Activated T-cell treated with anti-CD3 and anti-CD28 coated beads for 48 hours (primary cell): ENCODE results near the gene KRTAP4-11.
"Not testable (repeated sequence)": the region's sequence is repeated elsewhere in the genome, so short reads cannot be mapped to it uniquely, and the experiment has no call there.

Experiments
- DNase-seq: peaks from one replicate; pipeline ENCODE4 v3.0.0-alpha.2; 2020; ENCODE audit warnings: low read depth

The KRTAP4-11 gene

DNA sequence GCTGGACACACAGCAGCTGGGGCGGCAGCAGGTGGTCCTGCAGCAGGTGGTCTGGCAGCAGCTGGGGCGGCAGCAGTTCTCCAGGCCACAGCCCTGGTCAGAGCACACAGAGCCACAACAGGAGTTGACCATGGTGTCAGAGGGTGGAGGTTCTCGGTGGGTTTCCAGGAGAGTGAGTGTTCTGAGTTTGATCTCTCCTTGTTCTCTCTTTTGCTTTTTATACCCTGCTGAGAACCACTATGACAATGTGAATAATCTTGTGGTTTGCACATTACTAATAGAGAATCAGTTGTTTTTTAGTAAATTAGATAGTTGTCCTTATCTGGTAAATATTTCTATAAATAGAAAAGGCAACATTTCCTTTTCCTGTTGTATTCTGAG lies 5.8 kb upstream of the KRTAP4-11 start, which contains the start of gene KRTAP4-12:
Gene KRTAP4-12 (minus strand): TSS at position 192 of the 381 bp plus-strand sequence. CDS start 60 bp downstream, at position 132.
- not testable (repeated sequence) for DNase-seq

DNA sequence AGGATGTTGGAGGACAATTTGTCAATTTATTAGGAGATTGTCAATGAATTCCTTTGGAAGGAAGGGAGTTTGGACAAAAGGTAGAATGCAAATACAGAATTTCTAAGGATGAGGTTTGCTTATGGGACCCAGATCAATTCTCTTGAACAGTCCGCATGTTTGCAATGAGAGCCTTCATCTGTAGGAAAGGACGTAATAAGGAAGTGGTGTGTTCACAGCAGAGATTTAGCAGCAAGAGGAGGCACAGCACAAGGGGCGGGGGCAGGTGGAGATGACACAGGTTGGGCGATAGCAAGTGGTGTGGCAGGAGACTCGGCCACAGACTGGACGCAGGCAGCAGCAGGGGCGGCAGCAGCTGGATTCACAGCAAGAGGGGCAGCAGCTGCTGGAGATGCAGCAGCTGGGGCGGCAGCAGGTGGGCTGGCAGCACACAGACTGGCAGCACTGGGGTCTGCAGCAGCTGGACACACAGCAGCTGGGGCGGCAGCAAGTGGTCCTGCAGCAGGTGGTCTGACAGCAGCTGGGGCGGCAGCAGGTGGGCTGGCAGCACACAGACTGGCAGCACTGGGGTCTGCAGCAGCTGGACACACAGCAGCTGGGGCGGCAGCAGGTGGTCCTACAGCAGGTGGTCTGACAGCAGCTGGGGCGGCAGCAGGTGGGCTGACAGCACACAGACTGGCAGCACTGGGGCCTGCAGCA lies 5.3 kb upstream of the KRTAP4-11 start:
- not testable (repeated sequence) for DNase-seq

DNA sequence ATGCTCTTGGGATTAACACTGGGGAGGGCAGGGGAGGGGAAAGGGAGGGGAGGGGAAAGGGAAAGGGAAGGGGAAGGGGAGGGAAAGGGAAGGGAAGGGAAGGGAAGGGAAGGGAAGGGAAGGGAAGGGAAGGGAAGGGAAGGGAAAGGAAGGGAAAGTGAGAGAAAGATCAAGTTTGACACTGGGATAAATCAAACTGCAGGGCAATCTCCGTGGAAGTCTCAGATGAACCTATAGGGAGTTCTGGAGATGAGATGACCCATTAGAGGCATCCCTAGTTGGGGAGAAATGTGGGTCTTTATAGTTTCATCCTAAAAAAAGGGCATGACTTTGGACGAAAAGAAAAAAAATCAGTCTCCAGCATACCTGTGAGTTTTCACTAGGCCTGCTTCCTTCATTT lies 3.6 kb upstream of the KRTAP4-11 start:
- DNase-seq: no peak

DNA sequence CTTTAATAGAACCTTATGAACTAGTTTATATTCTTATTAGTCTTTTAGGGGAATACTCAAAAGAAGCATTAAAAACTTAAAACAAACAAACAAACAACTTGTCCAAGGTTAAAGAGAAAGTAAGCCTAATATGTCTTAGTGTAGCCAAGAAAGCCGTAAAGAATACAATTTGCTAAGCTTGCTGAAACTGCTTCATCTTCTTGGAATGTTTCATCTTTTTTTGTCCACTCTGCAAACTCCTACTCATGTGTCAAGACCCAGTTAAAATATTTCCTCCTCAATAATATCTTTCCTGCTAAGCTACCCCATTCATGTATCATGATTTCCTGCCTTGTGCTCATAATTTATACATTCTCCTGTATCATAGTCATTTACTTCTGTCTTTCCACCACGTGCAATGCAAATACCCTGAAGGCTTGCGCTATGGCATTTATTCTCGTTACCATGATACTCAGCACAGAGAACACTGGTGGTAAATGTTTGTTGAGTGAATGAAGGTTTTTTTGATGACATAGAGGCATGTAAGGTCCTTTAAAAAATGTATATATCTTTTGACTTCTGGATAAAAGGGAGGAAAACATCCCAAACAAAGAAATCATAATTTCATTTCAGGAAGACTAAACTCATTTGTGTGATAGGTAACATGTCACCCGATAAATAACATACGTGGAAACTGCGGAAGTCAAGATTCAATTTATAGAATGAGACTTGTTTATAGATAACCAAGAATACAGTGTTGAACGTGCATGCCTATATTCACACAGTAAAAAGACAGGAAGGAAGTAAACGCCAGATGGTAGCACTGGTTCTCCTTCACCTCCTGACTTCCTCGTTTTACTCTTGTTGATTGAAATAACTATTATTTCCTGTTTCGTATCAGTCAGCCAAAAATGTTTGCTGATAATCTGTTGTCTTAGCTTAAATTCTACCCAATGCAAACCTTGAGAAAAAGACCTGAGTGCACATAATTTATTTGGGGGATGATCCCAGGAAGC lies 1.8 kb upstream of the KRTAP4-11 start:
- DNase-seq: not testable (repeated sequence)

DNA sequence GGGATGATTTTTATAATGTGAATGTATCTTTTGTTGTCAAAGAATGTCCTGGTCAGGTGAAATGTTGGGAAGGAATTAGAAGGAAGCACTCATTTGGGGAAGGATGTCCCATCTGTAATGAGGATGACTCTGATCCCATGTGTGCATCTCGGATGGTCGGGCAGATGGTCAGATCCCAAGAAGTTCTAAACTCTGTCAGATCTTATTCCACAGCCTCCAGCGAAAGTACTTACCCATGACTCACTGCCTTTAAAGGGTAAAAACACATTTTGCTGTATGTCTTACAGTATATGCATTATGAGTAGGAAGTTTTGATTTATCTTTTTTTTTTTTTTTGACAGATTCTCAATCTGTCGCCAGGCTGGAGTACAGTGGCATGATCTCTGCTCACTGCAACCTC lies 548 bp upstream of the KRTAP4-11 start:
- no peak for DNase-seq

DNA sequence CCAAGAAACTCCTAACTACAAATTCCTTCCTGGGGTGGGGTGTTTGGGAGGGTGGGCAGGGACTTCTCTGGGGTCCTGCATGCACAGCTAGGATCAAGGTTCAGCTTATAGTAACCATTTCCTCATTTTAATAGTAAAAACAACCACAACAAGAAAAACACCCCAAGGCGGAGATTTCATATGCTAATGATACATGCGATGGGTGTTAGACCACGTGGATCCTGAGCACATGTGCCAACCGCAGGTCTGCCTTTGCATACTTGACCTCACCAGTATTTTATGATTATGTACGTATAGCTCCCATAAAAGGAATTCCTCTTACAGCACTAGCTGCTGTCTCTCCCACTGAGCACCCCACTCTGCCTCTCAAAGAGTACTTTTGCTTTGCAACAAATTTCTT lies 1.9 kb downstream of the KRTAP4-11 start:
- no peak for DNase-seq

DNA sequence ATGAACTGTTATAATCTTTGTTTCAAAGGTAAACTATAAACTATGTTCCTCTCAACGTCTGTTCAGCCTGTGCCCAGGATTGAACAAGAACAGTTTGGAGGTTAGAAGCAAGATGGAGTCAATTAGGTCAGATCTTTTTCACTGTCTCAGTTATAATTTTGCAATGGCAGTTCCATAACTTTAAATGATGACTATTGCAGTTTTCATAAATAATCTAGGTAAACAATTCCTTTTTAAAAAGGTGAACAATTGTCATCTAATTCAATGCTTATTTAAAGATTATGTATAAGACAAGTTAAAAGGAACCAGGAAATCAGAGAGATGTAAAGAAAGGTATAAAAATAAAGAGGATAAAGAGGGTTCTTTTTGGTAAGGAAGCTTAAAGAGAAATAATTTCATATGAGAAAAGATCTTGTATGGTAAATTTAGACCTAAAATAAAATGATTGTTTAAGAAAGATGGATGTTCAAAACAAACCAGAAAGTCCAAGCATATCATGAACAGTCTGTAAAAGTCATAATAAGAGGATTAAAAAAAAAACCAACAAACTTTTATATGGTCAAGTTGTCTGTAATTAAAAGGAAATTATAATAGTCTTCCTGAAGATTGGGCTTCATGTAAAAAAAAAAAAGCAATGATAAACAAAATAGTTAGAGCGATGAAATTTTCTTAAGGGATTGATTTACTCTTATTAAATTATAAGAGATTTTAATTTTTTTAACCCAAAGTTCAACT lies 6.9 kb downstream of the KRTAP4-11 start:
- no peak for DNase-seq

DNA sequence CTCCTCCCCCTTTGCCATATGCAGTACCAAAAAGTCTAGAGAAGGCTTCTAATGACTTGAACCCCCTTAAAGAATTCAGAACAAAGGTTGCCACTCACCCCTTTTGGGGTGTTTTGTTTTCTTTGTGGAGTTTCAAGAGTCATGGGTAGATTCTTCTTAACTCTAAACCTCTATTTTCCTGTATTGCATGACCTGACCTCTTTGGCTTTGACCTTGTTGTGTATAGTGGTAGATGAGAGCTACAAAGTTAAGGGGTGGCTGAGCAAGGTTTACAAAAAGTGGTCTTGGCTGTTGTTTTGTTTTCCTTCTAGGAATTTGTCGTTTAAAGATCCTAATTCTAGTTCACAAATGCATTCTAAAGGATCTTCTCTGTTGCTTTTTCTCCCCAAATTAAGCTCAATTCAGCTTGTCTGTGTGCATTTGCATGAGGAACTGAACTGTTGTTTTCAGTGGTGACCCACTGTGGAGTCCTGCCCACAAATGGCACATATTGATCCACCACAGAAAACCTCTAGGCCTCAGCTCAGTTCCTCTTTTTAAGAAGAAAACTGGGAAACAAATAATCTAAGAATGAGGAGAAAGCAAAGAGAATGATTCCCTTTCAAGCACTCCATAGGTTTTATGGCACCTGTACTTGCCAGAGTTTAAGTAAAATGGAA lies 9.3 kb downstream of the KRTAP4-11 start:
- not testable (repeated sequence) for DNase-seq

DNA sequence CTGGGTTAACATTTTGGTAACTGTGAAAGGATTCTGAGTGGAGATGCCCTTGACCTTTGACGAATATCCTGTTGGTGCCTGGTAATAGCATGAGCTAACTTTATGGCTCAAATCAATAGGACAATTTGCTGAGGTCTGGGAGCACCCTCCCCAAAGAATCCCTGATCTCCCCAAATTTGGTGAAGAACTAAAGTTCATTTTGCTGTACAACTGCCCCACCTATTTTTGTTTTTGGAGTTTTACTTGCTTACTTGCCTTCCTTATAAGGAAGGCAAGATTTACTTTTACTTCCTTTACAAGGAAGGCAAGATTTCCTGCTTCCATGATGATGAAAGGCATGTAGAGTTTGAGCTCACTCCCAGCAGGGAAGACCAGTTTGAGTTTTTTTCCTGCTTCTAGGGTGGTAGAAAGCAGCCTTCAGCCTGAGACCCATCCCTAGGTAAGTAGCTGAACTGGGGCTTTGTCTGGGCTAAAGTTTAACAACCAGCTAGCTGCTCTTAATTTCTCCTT lies 10.2 kb downstream of the KRTAP4-11 start:
- DNase-seq: no peak

DNA sequence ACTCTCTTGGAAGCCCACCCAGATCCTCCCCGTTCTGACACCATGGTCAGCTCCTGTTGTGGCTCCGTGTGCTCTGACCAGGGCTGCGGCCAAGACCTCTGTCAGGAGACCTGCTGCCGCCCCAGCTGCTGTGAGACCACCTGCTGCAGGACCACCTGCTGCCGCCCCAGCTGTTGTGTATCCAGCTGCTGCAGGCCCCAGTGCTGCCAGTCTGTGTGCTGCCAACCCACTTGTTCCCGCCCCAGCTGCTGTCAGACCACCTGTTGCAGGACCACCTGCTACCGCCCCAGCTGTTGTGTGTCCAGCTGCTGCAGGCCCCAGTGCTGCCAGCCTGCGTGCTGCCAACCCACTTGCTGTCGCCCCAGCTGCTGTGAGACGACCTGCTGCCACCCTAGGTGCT lies 12.8 kb downstream of the KRTAP4-11 start, which contains the start of gene KRTAP4-9:
Gene KRTAP4-9 (plus strand): TSS at position 43 of the 400 bp plus-strand sequence. CDS start 0 bp downstream, at position 43.
- DNase-seq: not testable (repeated sequence)

DNA sequence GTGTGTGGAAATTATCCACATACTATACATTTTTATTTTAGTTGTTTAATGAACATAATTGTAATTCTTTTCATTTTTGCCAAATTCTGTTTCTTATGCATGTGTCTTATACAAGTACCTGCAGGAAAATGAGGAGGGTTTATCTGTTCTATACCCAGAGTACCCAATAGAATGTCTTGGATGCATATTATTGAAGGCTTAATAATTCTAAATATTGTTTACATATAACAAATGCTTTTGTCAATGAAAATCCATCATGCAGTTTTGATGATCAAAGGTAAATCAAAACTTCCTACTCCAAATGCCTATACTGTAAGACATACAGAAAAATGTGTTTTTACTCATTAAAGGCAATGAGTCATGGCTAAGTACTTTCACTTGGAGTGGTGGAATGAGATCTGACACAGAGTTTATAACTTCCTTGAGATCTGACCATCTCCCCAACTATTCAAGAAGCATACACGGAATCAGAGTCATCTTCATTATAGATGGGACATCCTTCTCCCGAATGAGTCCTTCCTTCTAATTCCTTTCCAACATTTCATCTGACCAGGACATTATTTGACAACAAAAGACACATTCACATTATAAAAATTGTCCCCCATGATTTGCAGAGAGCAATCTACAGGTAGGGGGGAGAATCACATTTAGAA lies 13.7 kb downstream of the KRTAP4-11 start:
- DNase-seq: not testable (repeated sequence)

DNA sequence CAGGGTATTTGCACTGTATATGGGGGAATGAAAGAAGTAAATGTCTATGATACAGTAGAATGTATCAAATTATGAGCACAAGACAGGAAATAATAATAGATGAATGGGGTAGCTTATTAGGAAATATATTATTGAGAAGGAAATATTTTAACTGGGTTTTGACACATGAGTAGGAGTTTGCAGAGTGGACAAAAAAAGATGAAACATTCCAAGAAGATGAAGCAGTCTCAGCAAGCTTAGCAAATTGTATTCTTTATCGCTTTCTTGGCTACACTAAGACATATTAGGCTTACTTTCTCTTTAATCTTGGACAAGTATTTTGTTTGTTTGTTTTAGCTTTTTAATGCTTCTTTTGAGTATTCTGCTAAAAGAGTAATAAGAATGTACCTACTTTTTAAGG lies 14.3 kb downstream of the KRTAP4-11 start:
- no peak for DNase-seq

DNA sequence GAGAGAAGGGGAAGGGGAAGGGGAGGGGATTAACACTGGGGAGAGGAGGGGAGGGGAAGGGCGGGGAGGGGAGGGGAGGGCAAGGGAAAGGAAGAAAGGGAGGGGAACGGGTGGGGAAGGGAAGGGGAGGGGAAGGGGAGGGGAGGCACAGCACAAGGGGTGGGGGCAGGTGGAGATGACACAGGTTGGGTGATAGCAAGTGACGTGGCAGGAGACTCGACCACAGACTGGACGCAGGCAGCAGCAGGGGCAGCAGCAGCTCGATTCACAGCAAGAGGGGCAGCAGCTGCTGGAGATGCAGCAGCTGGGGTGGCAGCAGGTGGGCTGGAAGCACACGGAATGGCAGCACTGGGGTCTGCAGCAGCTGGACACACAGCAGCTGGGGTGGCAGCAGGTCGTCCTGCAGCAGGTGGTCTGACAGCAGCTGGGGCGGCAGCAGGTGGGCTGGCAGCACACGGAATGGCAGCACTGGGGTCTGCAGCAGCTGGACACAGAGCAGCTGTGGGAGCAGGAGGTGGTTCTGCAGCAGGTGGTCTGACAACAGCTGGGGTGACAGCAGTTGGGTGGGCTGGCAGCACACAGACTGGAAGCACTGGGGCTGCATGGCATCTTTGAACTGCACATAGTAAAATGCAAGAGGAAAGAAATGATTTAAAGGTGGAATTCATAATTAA lies 16.4 kb downstream of the KRTAP4-11 start, which contains the start of gene KRTAP4-16:
Gene KRTAP4-16 (minus strand): TSS at position 624 of the 674 bp plus-strand sequence. CDS start 0 bp downstream, at position 624.
- no peak for DNase-seq

DNA sequence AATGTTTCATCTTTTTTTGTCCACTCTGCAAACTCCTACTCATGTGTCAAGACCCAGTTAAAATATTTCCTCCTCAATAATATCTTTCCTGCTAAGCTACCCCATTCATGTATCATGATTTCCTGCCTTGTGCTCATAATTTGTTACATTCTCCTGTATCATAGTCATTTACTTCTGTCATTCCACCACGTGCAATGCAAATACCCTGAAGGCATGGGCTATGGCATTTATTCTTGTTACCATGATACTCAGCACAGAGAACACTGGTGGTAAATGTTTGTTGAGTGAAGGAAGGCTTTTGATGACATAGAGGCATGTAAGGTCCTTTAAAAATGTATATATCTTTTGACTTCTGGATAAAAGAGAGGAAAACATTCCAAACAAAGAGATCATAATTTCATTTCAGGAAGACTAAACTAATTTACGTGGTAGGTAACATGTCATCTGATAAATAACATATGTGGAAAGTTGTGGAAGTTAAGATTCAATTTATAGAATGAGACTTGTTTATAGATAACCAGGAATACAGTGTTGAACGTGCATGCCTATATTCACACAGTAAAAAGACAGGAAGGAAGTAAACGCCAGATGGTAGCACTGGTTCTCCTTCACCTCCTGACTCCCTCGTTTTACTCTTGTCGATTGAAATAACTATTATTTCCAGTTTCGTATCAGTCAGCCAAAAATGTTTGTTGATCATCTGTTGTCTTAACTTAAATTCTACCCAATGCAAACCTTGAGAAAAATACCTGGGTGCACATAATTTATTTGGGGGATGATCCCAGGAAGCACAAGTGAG lies 18.3 kb downstream of the KRTAP4-11 start:
- not testable (repeated sequence) for DNase-seq

DNA sequence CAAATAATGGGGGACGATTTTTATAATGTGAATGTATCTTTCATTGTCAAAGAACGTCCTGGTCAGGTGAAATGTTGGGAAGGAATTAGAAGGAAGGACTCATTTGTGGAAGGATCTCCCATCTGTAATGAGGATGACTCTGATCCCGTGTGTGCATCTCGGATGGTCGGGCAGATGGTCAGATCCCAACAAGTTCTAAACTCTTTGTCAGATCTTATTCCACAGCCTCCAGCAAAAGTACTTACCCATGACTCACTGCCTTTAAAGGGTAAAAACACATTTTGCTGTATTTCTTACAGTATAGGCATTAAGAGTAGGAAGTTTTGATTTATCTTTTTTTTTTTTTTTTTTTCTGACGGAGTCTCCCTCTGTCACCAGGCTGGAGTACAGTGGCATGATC lies 19.7 kb downstream of the KRTAP4-11 start:
- DNase-seq: no peak

DNA sequence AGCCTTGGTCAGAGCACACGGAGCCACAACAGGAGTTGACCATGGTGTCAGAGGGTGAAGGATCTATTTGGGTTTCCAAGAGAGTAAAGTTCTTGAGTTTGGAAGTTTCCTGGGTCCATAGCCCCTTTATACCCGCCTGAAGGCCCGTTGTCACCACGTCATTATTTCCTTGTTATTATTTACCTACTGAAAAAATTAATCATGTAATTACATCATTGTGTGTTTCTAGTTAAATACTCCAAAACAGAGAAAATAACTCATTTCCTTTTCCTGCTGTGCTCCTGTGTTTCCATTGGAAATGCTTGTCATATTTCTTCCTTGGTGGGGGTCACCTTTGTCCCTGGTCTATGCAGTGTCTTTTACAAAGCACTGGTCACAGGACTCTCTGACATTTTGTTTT lies 20.1 kb downstream of the KRTAP4-11 start, which contains the start of gene KRTAP4-8:
Gene KRTAP4-8 (minus strand): TSS at position 101 of the 400 bp plus-strand sequence. CDS start 58 bp downstream, at position 43.
- no peak for DNase-seq

DNA sequence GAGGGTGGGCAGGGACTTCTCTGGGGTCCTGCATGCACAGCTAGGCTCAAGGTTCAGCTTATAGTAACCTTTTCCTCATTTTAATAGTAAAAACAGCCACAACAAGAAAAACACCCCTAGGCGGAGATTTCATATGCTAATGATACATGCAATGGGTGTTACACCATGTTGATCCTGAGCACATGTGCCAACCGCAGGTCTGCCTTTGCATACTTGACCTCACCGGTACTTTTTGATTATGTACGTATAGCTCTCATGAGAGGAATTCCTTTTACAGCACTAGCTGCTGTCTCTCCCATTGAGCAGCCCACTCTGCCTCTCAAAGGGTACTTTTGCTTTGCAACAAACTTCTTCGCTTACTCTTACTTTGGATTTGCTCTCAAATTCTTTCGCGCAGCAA lies 22.1 kb downstream of the KRTAP4-11 start:
- DNase-seq: no peak

DNA sequence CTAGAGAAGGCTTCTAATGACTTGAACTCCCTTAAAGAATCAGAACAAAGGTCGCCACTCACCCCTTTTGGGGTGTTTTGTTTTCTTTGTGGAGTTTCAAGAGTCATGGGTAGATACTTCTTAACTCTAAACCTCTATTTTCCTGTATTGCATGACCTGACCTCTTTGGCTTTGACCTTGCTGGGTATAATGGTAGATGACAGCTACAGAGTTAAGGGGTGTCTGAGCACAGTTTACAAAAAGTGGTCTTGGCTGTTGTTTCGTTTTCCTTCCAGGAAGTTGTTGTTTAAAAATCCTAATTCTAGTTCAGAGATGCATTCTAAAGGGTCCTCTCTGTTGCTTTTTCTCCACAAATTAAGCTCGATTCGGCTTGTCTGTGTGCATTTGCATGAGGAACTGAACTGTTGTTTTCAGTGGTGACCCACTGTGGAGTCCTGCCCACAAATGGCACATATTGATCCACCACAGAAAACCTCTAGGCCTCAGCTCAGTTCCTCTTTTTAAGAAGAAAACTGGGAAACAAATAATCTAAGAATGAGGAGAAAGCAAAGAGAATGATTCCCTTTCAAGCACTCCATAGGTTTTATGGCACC lies 29.3 kb downstream of the KRTAP4-11 start:
- not testable (repeated sequence) for DNase-seq
